ENCODE data around the gene CIZ1. TPM values are rescaled to one million over a fixed set of nuclear protein-coding genes. Genes with fewer than 3 reads are reported as not detected.

The CIZ1 gene
- polyA plus RNA-seq, 5 donors = 120 to 157 (median 155) TPM

- DNase-seq = no peak
These were observed 23.5 kb upstream of the CIZ1 start for GRCh38 chr9:128214571-128215490.

GRCh38 chr9:128213746-128214497 lies 22.6 kb upstream of the CIZ1 start:
- DNase-seq = no peak

GRCh38 chr9:128211981-128212281 lies 20.6 kb upstream of the CIZ1 start:
- no peak for DNase-seq

DNA sequence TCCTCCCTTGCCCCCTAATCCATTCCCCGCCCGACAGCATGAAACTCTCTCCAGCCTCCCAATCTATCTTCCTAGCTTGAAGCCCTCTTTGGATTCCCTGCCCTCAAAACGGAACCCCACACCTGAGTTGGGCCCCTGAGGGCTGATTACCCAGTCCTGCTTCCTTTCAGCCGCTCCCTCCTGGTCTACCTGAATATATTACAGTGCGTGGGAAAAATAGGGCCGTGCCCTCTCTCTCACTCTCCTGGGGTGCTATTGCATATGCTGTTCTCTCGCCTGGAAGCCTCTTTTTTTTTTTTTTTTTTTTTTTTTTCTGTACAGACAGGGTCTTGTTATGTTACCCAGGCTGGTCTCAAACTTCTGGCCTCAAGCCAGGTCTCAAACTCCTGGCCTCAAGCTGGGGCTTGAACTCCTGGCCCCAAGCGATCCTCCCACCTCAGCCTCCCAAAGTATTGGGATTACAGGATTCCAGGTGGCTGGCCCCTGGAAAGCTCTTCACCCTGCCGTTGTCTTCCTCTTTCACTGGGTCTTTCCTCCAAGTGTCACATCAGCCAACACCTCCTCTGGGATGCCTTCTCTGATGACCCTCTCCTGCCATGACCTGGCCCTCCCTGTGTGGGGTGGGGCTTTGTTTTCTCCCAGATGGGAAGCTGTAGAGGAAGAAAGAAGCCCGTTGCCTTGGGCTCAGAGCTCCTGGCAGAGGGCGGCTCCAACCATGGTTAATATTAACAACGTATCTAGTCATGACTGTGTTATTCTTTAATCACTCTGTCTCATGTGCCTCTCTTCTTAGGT lies 20.0 kb upstream of the CIZ1 start:
- DNase-seq = no peak

- no peak for DNase-seq
These were observed 17.7 kb upstream of the CIZ1 start for GRCh38 chr9:128208946-128209669.

- DNase-seq = no peak
These were observed 17.0 kb upstream of the CIZ1 start for GRCh38 chr9:128208386-128208785.

GRCh38 chr9:128206916-128207910 lies 15.8 kb upstream of the CIZ1 start:
- no peak for DNase-seq

GRCh38 chr9:128206484-128206883 lies 15.1 kb upstream of the CIZ1 start:
- DNase-seq = no peak

- DNase-seq = no peak
These were observed 14.0 kb upstream of the CIZ1 start for GRCh38 chr9:128205296-128205944.

DNA sequence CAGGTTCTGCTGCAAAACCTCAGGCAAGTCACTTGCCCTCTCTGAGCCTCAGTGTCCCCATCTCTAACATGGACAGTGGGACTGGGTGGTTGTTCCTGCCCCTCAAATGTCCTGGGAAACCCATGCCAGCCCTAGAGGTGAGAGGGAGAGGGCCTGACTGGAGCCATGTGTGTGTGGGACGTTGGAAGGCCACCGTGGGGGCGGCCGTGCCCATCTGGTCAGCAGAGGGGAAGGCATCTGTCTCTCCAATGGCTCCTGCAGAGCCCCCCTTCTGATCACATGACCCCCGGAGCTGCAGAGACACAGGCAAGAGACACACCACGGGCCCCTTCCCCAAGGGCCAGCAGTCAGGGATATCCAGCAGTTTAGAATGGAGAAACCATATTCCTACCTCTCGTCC lies 13.5 kb upstream of the CIZ1 start:
- DNase-seq = no peak

DNA sequence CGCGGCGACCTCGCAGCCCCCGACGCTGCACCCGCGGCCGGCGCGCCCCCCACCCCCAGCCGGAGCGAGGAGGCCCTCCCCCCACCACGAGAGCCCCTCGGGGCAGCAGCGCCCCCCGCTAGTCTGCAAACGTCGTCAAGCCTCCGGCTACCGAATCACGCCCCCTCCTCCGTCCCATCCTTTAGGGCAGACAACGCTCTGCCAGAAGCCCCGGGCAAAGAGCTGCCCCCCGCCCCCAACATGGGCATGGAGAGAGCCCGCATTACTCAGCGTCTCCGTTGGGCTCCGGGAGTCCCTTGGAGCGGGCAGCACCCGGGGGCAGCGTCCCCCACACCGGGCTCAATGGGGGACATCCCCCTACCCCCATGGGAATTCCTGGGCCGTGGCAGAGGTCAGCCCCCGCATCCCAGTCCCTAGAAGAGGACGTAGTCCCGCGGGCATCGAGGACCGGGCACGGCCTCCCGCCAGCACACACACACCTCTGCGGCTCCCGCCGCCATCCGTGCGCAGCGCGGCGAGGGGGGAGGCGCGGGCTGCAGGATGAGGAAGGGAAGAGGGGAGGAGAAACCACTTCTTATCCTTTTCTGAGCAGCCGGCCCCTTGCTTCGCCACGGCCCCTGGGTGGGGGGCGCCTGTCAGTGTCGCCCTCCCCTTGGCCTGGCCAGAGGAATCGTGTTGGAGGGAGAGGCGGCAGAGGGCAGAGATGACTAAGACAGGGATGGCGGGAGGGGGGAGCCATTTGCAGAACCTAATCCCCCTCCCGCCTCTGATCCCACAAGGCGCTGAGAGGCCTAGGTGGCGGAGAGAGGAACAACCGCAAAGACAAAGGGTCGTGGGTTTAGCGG lies 12.6 kb upstream of the CIZ1 start:
- no peak for DNase-seq

DNA sequence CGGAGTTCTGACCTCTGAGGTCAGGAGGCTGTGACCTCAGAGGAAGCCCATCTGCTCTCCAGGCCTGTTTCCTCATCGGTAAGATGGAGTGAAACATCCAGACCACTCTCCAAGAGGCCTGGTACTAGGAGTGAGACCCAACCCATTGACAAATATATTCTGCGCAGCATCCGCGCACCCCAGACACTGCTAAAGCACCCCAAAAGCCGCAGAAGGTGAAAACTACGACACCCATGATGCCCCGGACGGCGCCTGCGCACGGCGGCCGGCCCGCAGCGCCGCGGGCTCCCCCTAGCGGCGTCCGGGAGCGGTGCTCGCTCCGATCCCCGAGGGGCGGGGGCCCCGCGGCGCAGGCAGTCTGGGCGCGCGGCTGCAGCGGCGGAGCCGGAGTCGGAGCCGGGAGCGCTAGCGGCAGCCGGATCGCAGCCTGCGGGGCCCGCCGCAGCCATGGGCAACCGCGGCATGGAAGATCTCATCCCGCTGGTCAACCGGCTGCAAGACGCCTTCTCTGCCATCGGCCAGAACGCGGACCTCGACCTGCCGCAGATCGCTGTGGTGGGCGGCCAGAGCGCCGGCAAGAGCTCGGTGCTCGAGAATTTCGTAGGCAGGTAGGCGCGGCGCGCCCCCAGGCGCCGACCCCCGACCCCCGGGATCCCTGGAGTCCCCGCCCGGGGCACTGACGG lies 11.8 kb upstream of the CIZ1 start, which contains the start of gene DNM1:
Gene DNM1 (plus strand): TSS at position 356 of the 683 bp plus-strand sequence. CDS start 92 bp downstream, at position 448.
- peak in 1 of 2 donors; percentile 62 for DNase-seq

- DNase-seq = no peak
These were observed 11.3 kb upstream of the CIZ1 start for GRCh38 chr9:128202648-128203023.

DNA sequence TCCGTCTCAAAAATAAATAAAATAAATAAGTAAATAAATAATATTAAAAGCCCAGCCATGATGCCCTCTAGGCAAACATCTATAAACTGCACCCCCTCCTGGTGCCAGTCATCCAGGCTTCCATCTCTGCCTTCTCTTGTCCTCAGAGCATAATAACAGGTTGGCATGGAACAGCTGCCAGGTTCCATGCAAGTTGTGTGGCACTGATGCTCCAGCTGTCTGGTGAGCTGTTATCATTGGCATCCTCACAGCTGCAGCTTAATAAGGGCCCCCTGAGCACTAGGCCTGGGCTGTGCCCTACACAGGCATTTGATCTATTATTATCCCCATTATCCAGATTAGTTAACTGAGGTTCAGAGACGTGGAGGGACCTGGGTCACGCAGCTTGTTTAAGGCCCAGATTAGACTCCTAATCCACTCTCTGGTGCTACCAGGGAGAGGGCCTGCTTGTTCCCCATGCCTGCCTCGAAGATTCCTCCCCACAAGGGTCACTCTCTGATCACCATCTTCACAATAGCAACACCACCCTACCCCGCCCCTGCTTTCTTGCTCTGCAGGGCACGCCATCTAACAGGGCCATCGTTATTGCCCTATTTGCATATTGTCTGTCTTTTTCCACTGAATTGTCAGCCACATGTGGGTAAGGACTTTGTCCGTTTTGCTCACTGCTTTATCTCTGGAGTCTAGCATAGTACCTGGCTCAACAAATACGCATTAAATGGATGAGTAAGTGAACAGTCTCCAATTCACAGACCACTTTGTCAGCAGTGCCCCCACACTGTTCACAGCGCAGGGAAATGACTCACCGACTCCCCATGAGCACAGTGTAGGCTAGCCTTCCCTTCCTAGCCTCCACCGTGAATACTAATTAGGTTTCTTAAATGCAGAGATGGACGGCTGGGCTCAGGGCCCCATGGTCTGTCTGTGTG lies 10.3 kb upstream of the CIZ1 start:
- DNase-seq = no peak

DNA sequence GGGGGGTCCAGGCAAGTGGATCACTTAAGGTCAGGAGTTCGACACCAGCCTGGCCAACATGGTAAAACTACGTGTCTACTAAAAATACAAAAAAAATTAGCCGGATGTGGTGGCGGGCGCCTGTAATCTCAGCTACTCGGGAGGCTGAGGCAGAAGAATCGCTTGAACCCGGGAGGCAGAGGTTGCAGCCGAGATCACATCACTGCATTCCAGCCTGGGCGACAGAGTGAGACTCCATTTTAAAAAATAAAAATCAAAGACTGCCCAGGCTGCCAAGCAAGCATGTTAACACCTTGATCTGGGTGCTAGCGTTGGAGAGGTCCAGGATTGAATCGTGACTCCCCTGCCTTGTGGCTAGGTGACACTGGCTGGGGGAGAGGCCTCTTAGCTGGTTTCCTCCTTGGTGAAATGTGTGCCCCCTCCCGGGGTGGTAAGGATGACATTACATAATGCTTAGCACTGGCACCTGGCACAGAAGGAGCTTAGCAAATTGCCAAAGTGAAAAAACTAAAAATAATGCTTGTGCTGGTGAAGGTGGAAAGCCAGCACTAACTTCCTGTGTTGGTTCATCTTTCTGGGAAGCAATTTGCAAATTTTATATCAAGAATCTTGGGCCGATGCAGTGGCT lies 2.2 kb upstream of the CIZ1 start:
- no peak for DNase-seq

DNA sequence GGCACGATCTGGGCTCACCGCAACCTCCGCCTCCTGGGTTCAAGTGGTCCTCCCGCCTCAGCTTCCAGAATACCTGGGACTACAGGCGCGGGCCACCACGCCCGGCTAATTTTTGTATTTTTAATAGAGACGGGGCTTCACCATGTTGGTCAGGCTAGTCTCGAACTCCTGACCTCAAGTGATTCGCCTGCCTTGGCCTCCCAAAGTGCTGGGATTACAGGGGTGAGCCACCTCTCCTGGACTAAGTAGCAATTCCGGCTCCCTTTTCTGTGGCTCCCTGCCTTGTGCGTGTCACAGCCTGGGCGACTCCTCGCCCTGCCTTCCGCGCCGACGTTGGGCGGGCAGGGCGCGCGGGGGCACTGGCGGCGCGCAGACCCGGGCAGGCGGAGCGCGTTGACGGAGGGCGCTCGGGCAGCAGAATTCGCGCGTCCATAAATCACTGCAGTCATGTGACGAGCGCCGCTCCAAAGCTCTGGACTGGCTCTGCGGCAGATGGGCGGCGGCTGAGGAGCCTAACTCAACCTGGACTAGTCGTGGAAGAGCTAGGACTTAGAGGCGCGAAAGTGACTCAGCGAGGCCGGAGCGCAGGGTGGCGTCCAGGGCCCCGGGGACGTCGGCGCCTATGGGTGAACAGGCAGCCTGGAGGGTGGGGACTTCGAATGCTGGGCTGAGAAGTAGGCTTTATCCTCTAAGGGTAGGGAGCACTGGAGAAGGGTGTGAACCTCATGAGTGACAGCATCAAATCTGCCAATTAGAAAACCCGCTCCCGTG lies 1.4 kb upstream of the CIZ1 start:
- peak; percentile 39 to 70 for DNase-seq

Data from right lung (tissue), 5 donors.